Measurements from ENCODE around the gene HSPH1.
"Not testable (repeated sequence)": the region's sequence is repeated elsewhere in the genome, so short reads cannot be mapped to it uniquely, and the experiment has no call there.

Gene HSPH1

GRCh38 chr13:31122544-31123260 lies 39.0 kb downstream of the HSPH1 start:
- DNase-seq = no peak

GRCh38 chr13:31122143-31122542 lies 39.6 kb downstream of the HSPH1 start:
- no peak for DNase-seq

GRCh38 chr13:31121379-31122140 lies 40.1 kb downstream of the HSPH1 start:
- no peak for DNase-seq

- DNase-seq = no peak
Observed at GRCh38 chr13:31119966-31120700, 41.6 kb downstream of the HSPH1 start.

- DNase-seq = no peak
Observed at GRCh38 chr13:31119526-31119925, 42.2 kb downstream of the HSPH1 start.

GRCh38 chr13:31116224-31116623 lies 45.5 kb downstream of the HSPH1 start:
- DNase-seq = no peak

GRCh38 chr13:31115616-31116015 lies 46.1 kb downstream of the HSPH1 start:
- no peak for DNase-seq

- no peak for DNase-seq
Observed at GRCh38 chr13:31114641-31115040, 47.1 kb downstream of the HSPH1 start.

GRCh38 chr13:31111136-31111535 lies 50.6 kb downstream of the HSPH1 start:
- no peak for DNase-seq

- DNase-seq = no peak
Observed at GRCh38 chr13:31110617-31111016, 51.1 kb downstream of the HSPH1 start.

- DNase-seq = no peak
Observed at GRCh38 chr13:31110169-31110568, 51.5 kb downstream of the HSPH1 start.

- no peak for DNase-seq
Observed at GRCh38 chr13:31107109-31107508, 54.6 kb downstream of the HSPH1 start.

- no peak for DNase-seq
Observed at GRCh38 chr13:31105856-31106255, 55.8 kb downstream of the HSPH1 start.

- no peak for DNase-seq
Observed at GRCh38 chr13:31105020-31105795, 56.5 kb downstream of the HSPH1 start.

- DNase-seq = no peak
Observed at GRCh38 chr13:31102905-31103304, 58.8 kb downstream of the HSPH1 start.

- no peak for DNase-seq
Observed at GRCh38 chr13:31101472-31102170, 60.1 kb downstream of the HSPH1 start.

GRCh38 chr13:31100721-31101120 lies 61.0 kb downstream of the HSPH1 start:
- no peak for DNase-seq

- DNase-seq = not testable (repeated sequence)
Observed at GRCh38 chr13:31097911-31098434, 63.7 kb downstream of the HSPH1 start.

- DNase-seq = no peak
Observed at GRCh38 chr13:31096654-31097302, 64.9 kb downstream of the HSPH1 start.

- no peak for DNase-seq
Observed at GRCh38 chr13:31094331-31095015, 67.2 kb downstream of the HSPH1 start.
